ENCODE measurements around the gene SIRT2. TPM values are rescaled to one million over a fixed set of nuclear protein-coding genes. Genes with fewer than 3 reads are reported as not detected.

SIRT2 gene
- total RNA-seq, 1 donor from 2014 or later = 70.2 TPM

- no peaks in the 10 kb centered on the region for H3K27me3 Mint-ChIP-seq (ENCODE audit: unreplicated experiment)
- no peak overlapping the region for H3K27ac Mint-ChIP-seq (ENCODE audit: unreplicated experiment)
- peak; percentile 45 for TF ChIP-seq CTCF (IDR thresholded peaks at IDR 0.05)
- H3K36me3 Mint-ChIP-seq (ENCODE audit: unreplicated experiment) = peaks cover 12% of the 10 kb centered on the region
- H3K4me1 Mint-ChIP-seq (ENCODE audit: unreplicated experiment) = peaks cover 22% of the 10 kb centered on the region
- peaks cover 6% of the 10 kb centered on the region for H3K9me3 Mint-ChIP-seq (ENCODE audit: unreplicated experiment)
- peak overlapping the region; percentile 38 for H3K4me3 Mint-ChIP-seq (ENCODE audit: unreplicated experiment)
- no peak for DNase-seq (ENCODE audit: extremely low spot score, unreplicated experiment)
Measured at GRCh38 chr19:38932425-38933179, 33.2 kb upstream of the SIRT2 start.

DNA sequence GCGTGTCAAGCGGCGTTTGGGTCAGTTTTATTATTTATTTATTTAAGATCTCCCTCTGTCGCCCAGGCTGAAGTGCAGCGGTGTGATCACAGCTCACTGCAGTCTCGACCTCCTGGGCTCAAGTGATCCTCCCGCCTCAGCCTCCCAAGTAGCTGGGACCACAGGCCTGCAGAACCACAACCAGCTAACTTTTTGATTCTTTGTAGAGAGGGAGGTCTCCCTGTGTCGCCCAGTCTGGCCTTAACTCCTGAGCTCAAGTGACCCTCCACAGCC lies 32.0 kb upstream of the SIRT2 start:
- Mint-ChIP-seq H3K27ac (ENCODE audit: unreplicated experiment) (peak overlapping the region; percentile 96), H3K4me1 (ENCODE audit: unreplicated experiment) (peaks cover 22% of the 10 kb centered on the region), H3K9me3 (ENCODE audit: unreplicated experiment) (peaks cover 6% of the 10 kb centered on the region), H3K36me3 (ENCODE audit: unreplicated experiment) (peaks cover 12% of the 10 kb centered on the region), H3K4me3 (ENCODE audit: unreplicated experiment) (peak overlapping the region; percentile 94), H3K27me3 (ENCODE audit: unreplicated experiment) (no peaks in the 10 kb centered on the region)
- no peak for TF ChIP-seq CTCF (IDR thresholded peaks at IDR 0.05)
- DNase-seq (ENCODE audit: extremely low spot score, unreplicated experiment) = no peak

- Mint-ChIP-seq H3K27ac (ENCODE audit: unreplicated experiment) (peak within 1 kb of the TSS; percentile 96), H3K9me3 (ENCODE audit: unreplicated experiment) (peaks cover 6% of the 10 kb centered on the region), H3K27me3 (ENCODE audit: unreplicated experiment) (no peaks in the 10 kb centered on the region), H3K4me3 (ENCODE audit: unreplicated experiment) (peak within 1 kb of the TSS; percentile 94), H3K4me1 (ENCODE audit: unreplicated experiment) (peaks cover 22% of the 10 kb centered on the region), H3K36me3 (ENCODE audit: unreplicated experiment) (peaks cover 12% of the 10 kb centered on the region)
- no peak for TF ChIP-seq CTCF (IDR thresholded peaks at IDR 0.05)
- peak; percentile 99 for DNase-seq (ENCODE audit: extremely low spot score, unreplicated experiment)
Measured at GRCh38 chr19:38930776-38931520, 31.5 kb upstream of the SIRT2 start, which contains the start of gene MRPS12. Gene MRPS12 (plus strand): TSS chr19:38930944. CDS start chr19:38931295, 351 bp downstream.

DNA sequence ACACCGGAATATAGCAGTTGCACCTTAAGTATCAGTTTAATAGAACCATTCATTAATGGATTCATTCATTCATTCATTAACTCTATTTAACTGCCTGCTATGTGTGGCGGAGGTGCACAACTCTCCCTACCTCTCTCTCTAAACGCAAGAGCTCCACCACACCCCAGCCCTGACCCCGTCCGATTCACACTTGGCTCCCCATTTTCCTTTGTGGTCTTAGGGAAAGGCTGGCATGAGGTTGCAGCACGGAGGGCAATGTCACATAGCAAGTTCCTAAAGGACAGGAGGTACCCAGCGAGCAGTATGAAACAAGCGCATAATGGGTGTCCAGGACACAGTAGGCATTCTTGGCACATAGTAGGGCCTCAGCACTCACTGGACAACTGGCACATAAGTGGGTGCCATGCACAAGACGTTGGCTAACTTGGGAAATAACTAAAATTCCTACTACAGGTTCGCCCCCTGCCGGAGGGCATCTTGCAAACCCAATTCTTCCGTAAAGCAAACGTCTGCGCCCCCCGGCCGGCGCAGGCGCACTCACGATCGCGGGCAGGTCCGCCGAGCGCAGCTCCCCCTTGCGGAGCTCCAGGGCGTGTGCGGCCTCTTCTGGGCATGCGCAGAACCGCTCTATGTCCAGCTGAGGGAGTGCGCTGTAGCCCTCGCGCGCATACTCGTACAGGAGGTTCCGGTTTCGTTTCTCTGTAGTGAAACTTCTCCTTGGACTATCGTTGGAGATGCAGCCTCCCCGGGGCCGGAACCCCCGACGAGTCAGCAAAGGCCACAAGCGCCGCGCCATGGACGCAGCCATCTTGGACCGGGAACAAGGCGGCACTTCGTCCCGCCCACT lies 30.7 kb upstream of the SIRT2 start, which contains the start of gene SARS2:
Gene SARS2, minus strand, starts transcription at position 835 of the 847 bp plus-strand sequence. Its CDS starts 27 bp downstream, at position 808.
- peaks cover 6% of the 10 kb centered on the region for H3K9me3 Mint-ChIP-seq (ENCODE audit: unreplicated experiment)
- no peaks in the 10 kb centered on the region for H3K27me3 Mint-ChIP-seq (ENCODE audit: unreplicated experiment)
- peak within 1 kb of the TSS; percentile 96 for H3K27ac Mint-ChIP-seq (ENCODE audit: unreplicated experiment)
- H3K4me1 Mint-ChIP-seq (ENCODE audit: unreplicated experiment) = peaks cover 22% of the 10 kb centered on the region
- H3K4me3 Mint-ChIP-seq (ENCODE audit: unreplicated experiment) = peak within 1 kb of the TSS; percentile 94
- peak; percentile 100 for TF ChIP-seq CTCF (IDR thresholded peaks at IDR 0.05)
- peaks cover 15% of the 10 kb centered on the region for H3K36me3 Mint-ChIP-seq (ENCODE audit: unreplicated experiment)
- DNase-seq (ENCODE audit: extremely low spot score, unreplicated experiment) = peak; percentile 98
